Right renal pelvis (tissue), 4 donors: ENCODE data around the gene OR6S1. TPM values are rescaled to one million over a fixed set of nuclear protein-coding genes. Genes with fewer than 3 reads are reported as not detected.

ENCODE experiments used
- polyA plus RNA-seq, 4 donors: library from polyadenylated mRNA; unstranded; fragments of 120-200 nt; gene quantifications; one replicate each; pipeline ENCODE4 v1.2.1, GENCODE V29; 2013; ENCODE audit not compliant: insufficient read length in 4 of 4

Gene OR6S1
- polyA plus RNA-seq, 4 donors: not detected

Other genes starting within 250 kb of the OR6S1 start
- gene TEP1, start 228.2 kb downstream of the OR6S1 start, polyA plus RNA-seq: 10 to 100 TPM; 14.4 to 22.5 (median 17.6) TPM
- under 1 TPM; 0.30 to 0.54 (median 0.49) TPM for gene KLHL33, start 205.5 kb downstream of the OR6S1 start, polyA plus RNA-seq
- gene OSGEP, start 186.9 kb downstream of the OR6S1 start, polyA plus RNA-seq: 10 to 100 TPM; 42.0 to 59.7 (median 48.8) TPM
- gene APEX1, start 186.5 kb downstream of the OR6S1 start, polyA plus RNA-seq: 100 to 1,000 TPM; 318 to 344 (median 328) TPM
- 10 to 100 TPM; 34.1 to 38.0 (median 36.4) TPM for gene PIP4P1, start 180.3 kb downstream of the OR6S1 start, polyA plus RNA-seq
- gene PNP, start 172.3 kb downstream of the OR6S1 start, polyA plus RNA-seq: 10 to 100 TPM; 58.0 to 95.0 (median 65.5) TPM
- under 1 TPM in 2 of 4 donors, not detected in 2; 0.30 to 0.43 TPM for gene RNASE10, start 136.2 kb downstream of the OR6S1 start, polyA plus RNA-seq
- not detected for gene RNASE9, start 80.6 kb downstream of the OR6S1 start, polyA plus RNA-seq
- not detected for gene RNASE11, start 53.7 kb downstream of the OR6S1 start, polyA plus RNA-seq
- not detected for gene RNASE12, start 50.3 kb downstream of the OR6S1 start, polyA plus RNA-seq
- 1 to 10 TPM; 1.7 to 6.5 (median 2.6) TPM for gene RNASE4, start 42.9 kb upstream of the OR6S1 start, polyA plus RNA-seq
- gene ANG, start 47.1 kb upstream of the OR6S1 start, polyA plus RNA-seq: 1 to 10 TPM; 2.8 to 4.0 (median 3.8) TPM
- under 1 TPM in 3 of 4 donors, not detected in 1; 0.14 to 0.29 (median 0.22) TPM for gene EDDM3A, start 104.2 kb upstream of the OR6S1 start, polyA plus RNA-seq
- under 1 TPM in 2 of 4 donors, not detected in 2; 0.05 to 0.25 TPM for gene EDDM3B, start 126.7 kb upstream of the OR6S1 start, polyA plus RNA-seq
- 1 to 10 TPM; 5.9 to 8.1 (median 6.4) TPM for gene RNASE6, start 139.6 kb upstream of the OR6S1 start, polyA plus RNA-seq
- 100 to 1,000 TPM; 164 to 175 (median 169) TPM for gene RNASE1, start 161.2 kb upstream of the OR6S1 start, polyA plus RNA-seq
- under 1 TPM in 3 of 4 donors, not detected in 1; 0.35 to 0.82 (median 0.64) TPM for gene RNASE3, start 249.7 kb upstream of the OR6S1 start, polyA plus RNA-seq